ENCODE measurements around the gene UBE2D2.
"Not testable (repeated sequence)": the region's sequence is repeated elsewhere in the genome, so short reads cannot be mapped to it uniquely, and the experiment has no call there.

Gene UBE2D2

DNA sequence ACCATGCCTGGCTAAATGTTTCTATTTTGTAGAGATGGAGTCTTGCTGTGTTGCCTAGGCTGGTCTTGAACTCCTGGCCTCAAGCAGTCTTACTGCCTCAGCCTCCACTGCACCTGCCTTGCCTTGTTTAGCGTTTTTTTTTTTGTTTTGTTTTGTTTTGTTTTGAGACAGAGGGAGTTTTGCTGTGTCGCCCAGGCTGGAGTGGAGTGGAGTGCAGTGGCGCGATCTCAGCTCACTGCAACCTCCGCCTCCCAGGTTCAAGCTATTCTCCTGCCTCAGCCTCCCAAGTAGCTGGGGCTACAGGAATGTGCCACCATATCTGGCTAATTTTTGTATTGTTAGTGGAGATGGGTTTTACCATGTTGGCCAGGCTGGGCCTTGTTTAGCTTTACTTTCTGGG lies 27.0 kb downstream of the UBE2D2 start:
- not testable (repeated sequence) for DNase-seq

DNA sequence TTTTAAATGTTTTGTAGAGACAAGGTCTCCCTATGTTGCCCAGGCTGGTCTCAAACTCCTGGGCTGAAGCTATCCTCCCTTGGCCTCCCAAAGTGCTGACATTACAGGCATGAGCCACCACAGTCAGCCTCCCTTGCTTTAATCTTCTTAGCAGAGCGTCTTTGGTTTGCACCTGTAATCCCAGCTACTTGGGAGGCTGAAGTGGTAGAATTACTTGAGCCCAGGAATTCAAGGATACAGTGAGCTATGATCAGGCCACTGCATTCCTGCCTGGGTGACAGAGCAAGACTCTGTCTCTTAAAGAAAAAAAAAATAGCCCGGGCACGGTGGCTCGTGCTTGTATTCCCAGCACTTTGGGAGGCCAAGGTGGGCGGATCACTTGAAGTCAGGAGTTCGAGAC lies 27.8 kb downstream of the UBE2D2 start:
- DNase-seq, result no peak

DNA sequence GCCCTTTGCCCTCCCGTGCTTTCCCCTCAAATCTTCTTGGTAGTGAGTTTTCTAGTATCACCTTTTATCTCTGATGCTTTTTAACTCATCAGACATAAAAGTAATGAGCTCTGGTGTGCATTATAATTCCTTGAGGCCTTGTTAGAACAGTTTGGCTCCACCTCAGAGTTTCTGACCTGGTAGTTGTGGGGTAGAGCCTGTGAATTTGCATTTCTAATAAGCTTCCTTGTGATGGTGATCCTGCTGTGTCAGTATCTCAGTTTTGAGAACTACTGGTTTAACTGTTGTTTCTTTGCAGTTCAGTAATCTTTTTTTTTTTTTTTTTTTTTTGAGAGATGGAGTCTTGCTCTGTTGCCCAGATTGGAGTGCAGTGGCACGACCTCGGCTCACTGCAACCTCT lies 31.1 kb downstream of the UBE2D2 start:
- DNase-seq, result no peak

DNA sequence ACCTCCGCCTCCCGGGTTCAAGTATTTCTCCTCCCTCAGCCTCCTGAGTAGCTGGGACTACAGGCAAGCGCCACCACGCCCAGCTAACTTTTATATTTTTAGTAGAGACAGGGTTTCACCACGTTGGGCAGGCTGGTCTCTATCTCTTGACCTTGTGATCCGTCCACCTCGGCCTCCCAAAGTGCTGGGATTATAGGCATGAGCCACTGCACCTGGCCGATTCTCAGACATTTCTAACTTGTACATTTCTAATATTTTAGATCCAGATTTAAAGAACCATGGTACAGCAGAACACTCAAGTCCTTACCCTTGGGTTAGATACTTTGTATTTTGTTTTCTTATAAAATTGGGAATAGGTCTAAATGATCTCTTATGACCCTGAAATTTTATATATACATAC lies 31.9 kb downstream of the UBE2D2 start:
- not testable (repeated sequence) for DNase-seq

DNA sequence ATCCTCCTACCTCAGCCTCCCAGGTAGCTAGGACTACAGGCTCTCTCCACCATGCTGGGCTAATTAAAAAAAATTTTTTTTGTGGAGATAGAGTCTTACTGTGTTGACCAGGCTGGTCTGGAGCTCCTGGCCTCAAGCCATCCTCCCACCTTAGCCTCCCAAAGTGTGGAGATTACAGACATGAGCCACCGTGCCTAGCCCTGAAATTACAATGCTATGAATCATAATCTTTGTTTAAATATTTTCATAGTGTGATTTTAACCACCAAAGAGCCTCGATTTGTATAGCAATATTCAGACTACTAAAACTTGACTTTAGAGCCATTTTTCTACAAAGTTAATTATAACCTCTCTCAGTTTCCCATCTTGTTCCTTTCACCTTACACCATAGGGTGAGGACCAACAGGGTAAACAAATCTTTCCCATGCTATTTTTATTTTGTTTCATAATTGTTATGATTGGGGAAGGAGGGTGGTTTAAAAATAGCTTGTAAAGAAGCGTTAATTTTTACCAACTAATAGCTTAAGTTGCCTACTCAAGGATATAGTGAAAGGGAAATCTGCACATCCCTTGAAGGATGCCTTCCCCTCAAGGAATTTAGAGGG lies 32.7 kb downstream of the UBE2D2 start:
- no peak for DNase-seq

DNA sequence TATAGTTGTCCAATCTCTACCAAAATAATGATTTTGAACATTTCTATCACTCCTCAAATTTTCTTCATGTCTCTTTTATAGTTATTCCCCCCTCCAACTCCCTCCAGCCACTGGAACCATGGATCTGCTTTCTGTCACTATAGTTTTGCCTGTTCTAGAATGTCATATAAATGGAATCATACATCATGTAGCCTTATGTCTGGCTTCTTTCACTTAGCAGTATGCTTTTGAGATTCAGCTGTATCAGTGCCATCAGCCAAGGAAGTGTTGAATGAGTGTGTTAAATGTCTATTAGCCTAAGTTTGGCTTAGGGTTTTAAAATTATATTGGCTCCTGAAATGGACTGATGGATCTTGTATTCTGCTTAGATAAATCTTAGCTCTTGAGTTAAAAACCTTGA lies 36.0 kb downstream of the UBE2D2 start:
- no peak for DNase-seq

DNA sequence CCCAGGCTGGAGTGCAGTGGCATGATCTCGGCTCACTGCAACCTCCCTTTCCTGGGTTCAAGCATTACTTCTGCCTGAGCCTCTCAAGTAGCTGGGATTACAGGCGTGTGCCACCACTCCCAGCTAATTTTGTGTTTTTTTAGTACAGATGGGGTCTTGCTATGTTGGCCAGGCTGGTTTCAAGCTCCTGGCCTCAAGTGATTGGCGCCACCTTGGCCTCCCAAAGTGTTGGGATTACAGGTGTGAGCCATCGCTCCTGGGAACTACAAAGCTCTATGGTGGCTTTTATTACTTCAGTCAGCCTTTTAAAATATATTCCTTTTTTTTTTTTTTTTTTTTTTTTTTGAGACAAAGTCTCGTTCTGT lies 37.4 kb downstream of the UBE2D2 start:
- not testable (repeated sequence) for DNase-seq

DNA sequence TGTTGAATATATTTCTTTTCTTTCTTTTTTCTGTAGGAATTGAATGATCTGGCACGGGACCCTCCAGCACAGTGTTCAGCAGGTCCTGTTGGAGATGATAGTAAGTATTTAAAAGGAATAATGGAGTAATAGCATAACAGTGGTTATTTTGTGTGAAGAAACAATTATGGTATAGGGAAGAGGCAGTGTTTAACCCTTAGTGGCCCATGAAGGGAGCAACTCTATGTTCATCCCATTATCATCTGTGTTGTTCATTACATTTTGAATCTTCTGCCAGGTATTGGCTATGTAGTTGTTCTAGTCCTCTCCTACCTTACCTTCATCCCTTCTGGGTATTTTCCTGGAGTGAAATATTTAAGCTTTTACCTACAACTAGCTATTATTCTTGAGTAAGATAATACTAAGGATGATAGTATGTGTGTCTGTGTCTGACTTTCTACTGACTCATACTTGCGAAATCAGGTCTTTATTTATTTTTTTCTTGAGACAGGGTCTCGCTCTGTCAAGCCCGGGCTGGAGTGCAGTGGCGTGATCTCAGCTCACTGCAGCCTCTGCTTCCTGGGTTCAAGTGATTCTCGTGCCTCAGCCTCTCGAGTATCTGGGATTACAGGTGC lies 39.3 kb downstream of the UBE2D2 start:
- DNase-seq, result no peak

DNA sequence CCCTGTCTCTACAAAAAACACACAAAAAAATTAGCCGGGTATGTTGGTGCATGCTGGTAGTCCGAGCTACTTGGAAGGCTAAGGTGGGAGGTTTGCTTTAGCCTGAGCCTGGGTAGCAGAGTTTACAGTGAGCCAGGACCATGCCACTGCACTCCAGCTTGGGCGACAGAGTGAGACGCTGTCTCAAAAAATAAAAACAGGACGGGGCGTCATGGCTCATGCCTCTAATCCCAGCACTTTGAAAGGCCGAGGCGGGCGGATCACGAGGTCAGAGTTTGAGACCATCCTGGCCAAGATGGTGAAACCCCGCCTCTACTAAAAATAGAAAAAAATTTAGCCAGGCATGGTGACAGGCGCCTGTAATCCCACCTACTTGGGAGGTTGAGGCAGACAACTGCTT lies 40.3 kb downstream of the UBE2D2 start:
- DNase-seq, result no peak

DNA sequence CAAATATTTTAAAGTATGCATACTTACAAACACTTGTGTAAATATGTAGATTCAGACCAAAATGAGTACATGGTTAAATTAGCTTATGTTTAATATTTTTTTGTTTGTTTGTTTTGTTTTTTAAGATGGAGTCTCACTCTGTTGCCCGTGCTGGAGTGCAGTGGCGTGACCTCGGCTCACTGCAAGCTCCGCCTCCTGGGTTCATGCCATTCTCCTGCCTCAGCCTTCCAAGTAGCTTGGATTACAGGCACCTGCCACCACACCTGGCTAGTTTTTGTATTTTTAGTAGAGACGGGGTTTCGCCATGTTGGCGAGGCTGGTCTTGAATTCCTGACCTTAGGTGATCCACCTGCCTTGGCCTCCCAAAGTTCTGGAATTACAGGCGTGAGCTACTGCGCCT lies 40.8 kb downstream of the UBE2D2 start:
- DNase-seq, result not testable (repeated sequence)

DNA sequence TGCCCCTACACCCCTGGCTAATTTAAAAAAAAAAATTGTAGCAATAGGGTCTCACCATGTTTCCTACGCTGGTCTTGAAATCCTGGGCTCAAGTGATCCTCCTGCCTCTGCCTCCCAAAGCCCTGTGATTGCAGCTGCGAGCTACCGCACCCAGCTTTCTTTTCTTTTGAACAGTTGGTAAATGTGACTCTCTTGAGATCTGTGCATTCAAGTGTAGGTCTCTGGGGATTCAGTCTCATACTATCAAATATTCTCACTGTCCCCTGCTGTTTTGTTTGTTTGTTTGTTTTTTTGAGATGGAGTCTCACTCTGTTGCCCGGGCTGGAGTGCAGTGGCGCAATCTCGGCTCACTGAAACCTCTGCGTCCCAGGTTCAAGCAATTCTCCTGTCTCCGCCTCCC lies 44.7 kb downstream of the UBE2D2 start:
- no peak for DNase-seq

DNA sequence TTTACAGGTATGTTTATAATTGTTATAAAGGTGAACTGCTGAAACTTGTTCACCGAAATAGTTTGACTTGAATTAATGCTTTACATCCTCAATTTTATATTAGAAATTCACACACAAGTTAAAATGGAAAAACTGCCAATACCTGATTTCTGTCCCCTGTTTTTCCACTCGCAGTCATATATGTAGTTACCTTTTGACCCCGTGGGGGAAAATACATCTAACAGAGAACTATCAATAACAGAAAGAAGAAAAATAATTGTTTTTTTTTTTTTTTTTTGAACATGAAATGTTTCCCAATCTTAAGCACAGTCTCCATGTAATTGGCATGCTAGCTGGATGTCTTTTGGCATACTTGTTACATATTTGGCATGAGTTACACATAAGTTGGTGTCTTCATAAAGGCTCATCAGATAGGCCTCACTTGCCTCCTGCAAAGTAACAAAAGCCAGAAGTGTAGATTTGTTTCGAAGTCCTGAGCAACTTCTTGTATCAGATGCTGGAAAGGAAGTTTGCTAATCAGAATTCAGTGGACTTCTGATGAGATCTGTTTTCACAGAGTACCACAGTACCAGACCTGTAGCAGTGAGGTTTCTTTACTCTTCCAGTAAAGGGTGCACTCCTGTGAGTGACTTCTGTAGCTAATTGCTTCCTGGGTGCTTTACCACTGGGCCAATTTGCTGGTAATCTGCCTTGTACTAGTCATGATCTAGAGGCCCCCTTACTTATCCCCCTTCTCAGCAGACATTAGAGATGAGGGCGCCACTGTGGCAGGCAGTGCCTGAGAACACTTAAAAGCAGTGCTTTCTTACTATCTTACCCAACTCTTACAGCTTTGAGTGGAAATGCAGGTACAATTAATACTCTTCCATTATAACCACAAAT lies 50.8 kb downstream of the UBE2D2 start:
- DNase-seq, result no peak

DNA sequence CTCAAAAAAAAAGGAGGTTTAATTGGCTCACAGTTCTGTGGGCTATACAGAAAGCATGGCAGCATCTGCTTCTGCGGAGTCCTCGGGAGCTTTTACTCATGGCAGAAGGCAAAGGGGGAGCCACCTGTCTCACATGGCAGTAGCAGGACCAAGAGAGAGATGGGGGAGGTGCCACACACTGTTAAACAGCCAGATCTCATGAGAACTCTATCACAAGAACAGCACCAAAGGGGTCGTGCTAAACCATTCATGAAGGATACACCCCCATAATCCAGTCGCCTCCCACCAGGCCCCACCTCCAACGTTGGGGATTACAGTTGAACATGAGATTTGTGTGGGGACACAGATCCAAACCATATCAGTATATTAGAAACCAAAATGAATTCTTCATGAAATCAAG lies 58.7 kb downstream of the UBE2D2 start:
- no peak for DNase-seq

DNA sequence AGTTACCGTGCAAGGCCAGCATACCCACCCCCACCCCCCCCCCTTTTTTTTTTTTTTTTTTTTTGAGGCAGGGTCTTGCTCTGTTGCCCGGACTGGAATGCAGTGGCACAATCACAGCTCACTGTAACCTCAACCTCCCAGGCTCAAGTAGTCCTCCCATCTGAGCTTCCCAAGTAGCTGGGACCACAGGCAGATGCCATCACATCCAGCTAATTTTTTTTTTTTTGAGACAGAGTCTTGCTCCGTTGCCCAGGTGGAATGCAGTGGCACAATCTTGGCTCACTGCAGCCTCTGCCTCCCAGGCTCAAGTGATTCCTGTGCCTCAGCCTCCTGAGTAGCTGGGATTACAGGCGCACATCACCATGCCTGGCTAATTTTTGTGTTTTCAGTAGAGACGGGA lies 64.3 kb downstream of the UBE2D2 start:
- not testable (repeated sequence) for DNase-seq

DNA sequence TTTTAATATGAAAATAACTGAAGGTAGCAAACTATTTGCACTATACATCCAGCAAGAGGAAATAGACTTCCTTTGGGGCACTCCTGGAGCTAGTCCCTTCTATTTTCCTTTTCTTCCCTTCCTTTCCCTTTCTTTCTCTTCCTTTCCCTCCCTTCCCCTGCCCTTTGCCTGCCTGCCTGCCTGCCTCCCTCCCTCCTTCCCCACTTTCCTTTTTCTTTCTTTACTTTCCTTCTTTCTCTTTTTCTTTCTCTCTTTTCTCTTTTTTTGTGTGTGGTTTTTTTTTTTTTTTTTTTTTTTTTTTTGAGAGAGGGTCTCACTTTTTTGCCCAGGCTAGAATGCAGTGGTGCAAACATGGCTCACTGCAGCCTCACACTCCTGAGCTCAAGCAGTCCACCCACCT lies 69.7 kb downstream of the UBE2D2 start:
- DNase-seq, result no peak

DNA sequence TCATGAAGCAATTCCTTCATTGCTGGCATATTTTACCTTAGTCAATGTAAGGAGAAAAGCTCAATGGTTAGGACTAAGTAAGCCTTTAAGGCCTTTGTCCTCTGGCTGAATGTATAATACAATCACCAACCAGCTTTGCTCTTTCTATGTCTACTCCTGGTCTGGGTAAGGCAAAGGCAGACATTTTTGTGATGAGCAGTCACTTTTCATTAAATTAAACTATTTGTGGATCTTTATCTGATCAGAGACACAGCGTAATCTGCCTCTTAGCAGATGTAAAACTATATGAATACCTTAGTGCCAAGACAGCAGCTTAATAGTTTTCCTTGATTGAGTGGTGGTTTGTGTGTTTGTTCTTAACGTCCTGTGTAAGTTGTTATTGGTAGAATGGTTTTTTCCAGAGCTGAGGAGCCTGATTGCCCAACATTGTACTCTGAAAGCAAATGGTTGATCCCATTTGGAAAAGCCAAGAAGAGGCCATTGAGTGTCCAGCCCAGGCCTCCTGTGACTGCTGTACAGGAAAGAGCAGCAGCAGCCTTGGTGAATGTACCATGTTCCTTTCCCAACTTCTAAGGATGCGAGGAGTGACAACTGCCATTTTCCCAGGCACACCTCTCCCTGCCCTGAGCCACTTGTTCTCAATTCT lies 70.5 kb downstream of the UBE2D2 start:
- no peak for DNase-seq

DNA sequence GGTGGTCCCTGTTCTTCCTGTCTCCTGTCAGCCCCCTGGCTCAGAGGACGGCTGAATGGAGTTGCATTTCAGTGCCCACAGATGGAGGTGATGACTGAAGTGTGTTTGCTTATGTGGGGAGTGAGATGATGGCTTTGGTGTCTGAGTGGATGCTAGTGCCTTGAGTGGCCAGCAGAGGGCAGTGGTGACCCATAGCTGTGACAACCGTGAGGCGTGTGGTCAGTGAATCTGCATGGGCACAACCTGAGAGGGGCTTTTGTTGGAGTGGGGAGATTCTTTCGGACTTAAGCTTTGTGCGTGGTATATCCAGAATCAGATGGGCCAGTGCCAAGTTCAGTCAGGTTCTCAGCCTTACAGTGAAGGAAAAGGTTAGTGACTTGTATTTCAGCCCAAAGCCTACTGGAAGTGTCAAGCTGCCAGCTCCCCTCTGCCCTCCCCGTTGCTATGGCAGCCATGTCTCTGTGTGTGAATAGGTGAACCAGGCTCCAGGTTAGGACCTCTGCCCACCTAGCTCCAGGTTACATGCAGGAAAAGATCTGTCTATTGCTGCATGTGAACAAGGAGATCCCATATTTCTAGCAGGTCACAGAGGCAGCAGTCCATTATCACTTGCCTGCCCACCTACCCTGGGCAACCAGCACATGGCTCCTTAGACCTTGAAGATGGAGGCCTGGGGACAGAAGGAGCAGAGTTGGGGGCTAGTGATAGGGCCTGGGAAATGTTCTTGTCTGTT lies 72.3 kb downstream of the UBE2D2 start:
- DNase-seq, result peak; percentile 78

DNA sequence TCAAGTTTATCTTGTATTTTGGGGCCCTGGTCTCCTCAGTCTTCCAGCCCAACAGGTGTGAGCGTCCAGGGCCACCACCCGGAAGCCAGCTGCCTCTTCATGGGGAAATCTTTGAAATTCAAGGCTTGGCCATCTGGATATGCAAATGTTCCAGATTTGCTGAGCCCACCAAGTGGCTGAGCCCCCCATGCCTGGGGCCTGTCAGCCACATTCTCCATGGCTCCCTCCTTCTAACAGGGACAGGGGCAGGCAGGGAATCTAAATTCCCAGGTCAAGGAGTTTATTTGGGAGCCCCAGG lies 72.8 kb downstream of the UBE2D2 start:
- DNase-seq, result no peak

DNA sequence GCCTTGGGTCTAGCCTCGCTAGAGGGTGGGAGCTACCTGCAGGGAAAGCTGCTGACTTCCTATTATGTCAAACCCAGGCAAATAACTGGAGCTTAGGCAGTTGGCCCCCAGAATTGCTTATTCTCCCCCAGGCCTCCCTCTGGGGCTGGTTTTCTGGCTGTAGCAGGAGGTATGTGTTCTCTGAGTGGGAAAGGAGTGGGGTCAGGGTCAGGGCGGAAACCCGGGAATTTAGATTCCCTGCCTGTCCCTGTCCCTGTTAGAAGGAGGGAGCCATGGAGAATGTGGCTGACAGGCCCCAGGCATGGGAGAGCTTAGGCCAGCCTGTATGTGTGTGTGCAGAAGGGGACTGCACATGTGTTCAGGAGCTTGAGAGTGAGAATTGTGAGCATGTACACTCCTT lies 73.4 kb downstream of the UBE2D2 start:
- no peak for DNase-seq

DNA sequence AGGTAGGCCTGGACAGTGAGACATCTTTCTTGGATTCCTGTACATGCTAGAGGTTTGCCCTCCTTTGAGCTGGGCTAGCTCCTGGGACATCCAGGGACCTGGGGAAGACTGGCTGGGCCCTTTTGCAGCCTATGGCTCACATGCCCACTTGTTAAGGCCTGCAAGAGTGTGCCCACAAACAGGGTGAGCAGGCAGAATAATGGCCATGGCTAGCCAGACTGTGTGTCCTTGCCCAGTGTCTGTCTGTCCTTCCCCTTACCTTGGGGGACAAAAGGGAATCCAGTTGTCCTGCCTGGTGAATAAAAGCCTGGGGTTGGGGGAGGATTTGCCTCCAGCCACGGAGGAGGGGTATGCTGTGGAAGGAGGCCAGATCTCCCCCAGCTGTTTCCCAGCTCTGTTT lies 74.1 kb downstream of the UBE2D2 start:
- DNase-seq, result no peak

DNA sequence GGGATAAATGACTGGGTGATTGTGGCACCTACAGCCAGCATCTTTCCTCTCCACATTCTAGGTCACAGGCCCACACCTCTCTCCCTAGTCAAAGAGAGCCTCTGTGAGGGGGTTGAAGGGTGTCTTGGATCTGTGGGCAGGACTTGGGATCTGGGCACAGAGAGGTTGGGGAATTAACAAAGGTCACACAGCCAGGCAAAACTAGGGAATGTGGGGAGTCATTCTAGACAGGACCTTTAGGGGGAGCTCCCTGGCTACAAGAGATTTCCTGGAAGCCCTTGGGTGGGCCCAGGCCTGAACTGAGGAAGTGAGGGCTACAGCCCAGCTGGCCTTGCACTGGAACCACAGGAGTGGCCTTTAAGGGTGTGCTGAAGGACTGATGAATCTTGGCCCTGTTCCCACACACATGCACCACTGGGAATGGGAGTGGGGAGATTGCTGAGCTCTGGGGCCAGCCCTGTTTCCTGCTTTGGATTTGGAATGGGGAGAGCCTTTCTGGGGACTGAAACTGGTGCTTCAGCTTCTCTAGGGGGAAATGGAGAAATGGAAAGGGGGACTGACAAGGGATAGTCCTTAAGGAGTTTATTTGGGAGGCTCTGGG lies 74.6 kb downstream of the UBE2D2 start:
- DNase-seq, result peak; percentile 65

DNA sequence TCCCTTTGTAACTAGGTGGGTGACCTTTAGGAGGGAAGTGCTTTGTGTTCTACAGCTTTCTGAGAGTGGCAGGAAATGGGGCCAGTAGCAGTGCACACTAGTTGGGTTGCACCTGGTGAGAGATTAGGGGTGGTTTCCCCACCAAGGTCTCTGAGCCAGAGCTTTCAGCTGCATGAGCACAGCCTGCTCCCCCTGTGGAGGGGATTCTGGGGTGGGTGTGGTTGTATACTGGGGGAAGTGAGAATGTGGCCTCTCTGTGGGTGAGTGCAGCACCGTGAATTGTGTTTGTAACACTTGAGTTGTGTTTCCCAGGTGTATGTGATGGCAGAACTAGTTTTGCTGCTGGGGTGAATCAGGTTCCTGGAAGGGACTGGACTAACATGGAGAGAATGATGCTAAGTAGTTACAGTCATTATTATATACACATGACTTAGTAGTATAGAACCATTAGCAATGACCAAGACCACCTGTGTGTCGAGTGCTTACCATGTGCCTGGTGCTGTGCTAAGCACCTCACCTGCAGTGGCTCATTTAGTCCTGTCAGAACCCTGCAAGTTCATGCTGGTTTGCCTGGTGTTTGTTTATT lies 75.2 kb downstream of the UBE2D2 start:
- DNase-seq, result peak; percentile 48
